Femur (tissue), 1 donor: ENCODE results near the gene SACM1L.
"Not testable (repeated sequence)": the region's sequence is repeated elsewhere in the genome, so short reads cannot be mapped to it uniquely, and the experiment has no call there.

Experiments used
- DNase-seq: peaks from one replicate; pipeline ENCODE4 v3.0.0-alpha.2; 2017

Gene SACM1L

GRCh38 chr3:45670436-45670835 lies 18.8 kb upstream of the SACM1L start:
- DNase-seq, result no peak

GRCh38 chr3:45670991-45671390 lies 18.2 kb upstream of the SACM1L start:
- DNase-seq, result peak; percentile 72

GRCh38 chr3:45673273-45673672 lies 15.9 kb upstream of the SACM1L start:
- no peak for DNase-seq

- no peak for DNase-seq
Observed at GRCh38 chr3:45676325-45677032, 12.7 kb upstream of the SACM1L start.

GRCh38 chr3:45677033-45677446 lies 12.2 kb upstream of the SACM1L start:
- DNase-seq, result no peak

GRCh38 chr3:45677841-45678240 lies 11.4 kb upstream of the SACM1L start:
- no peak for DNase-seq

- DNase-seq, result no peak
Observed at GRCh38 chr3:45679805-45680204, 9.4 kb upstream of the SACM1L start.

GRCh38 chr3:45681221-45681620 lies 8.0 kb upstream of the SACM1L start:
- DNase-seq, result no peak

- DNase-seq, result no peak
Observed at GRCh38 chr3:45681846-45682245, 7.3 kb upstream of the SACM1L start.

GRCh38 chr3:45682311-45682710 lies 6.9 kb upstream of the SACM1L start:
- DNase-seq, result no peak

- DNase-seq, result no peak
Observed at GRCh38 chr3:45682786-45683185, 6.4 kb upstream of the SACM1L start.

- DNase-seq, result no peak
Observed at GRCh38 chr3:45683417-45684326, 5.5 kb upstream of the SACM1L start.

- no peak for DNase-seq
Observed at GRCh38 chr3:45684327-45684892, 4.8 kb upstream of the SACM1L start.

GRCh38 chr3:45685722-45686121 lies 3.5 kb upstream of the SACM1L start:
- not testable (repeated sequence) for DNase-seq

GRCh38 chr3:45686850-45687249 lies 2.3 kb upstream of the SACM1L start:
- DNase-seq, result no peak

- DNase-seq, result no peak
Observed at GRCh38 chr3:45687828-45688193, 1.4 kb upstream of the SACM1L start.

- DNase-seq, result peak; percentile 56
Observed at GRCh38 chr3:45688194-45688881, 858 bp upstream of the SACM1L start.

GRCh38 chr3:45689787-45690145 lies 570 bp downstream of the SACM1L start:
- no peak for DNase-seq

- no peak for DNase-seq
Observed at GRCh38 chr3:45690336-45691035, 1.3 kb downstream of the SACM1L start.

- no peak for DNase-seq
Observed at GRCh38 chr3:45691842-45692241, 2.6 kb downstream of the SACM1L start.

- no peak for DNase-seq
Observed at GRCh38 chr3:45692866-45693265, 3.7 kb downstream of the SACM1L start.

- no peak for DNase-seq
Observed at GRCh38 chr3:45693941-45694521, 4.8 kb downstream of the SACM1L start.
